GM12878 (cell line): Measurements from ENCODE around the gene SRPRB. TPM values are rescaled to one million over a fixed set of nuclear protein-coding genes. Genes with fewer than 3 reads are reported as not detected.

Experiments used
- ATAC-seq: fragments of 200-7000 bp; cut with Tn5 transposase; 3 replicates; pipeline ENCODE4 v1.9.1; 2020; ENCODE audit warnings: mild to moderate bottlenecking, moderate library complexity
- BruUV-seq: library from RNA; stranded (reverse); fragments of 400-500 nt; replicated peaks from 2 replicates; lab custom pipeline; 2021; lab: Mats Ljungman, UMichigan
- CTCF ChIA-PET: fragments of 300-600 bp; sonication (Branson Sonifier 250); formaldehyde crosslinking; extraction: SDS; loops from one replicate; lab custom pipeline; 2021; ENCODE audit warnings: inconsistent platforms; lab: Yijun Ruan, JAX
- POLR2A ChIA-PET: fragments of 350-600 bp; formaldehyde crosslinking; extraction: SDS; loops from one replicate; lab custom pipeline; 2021; ENCODE audit warnings: inconsistent platforms; lab: Charles Lee
- RAD21 ChIA-PET: fragments of 300-600 bp; sonication (Branson Sonifier 250); formaldehyde crosslinking; loops from one replicate; lab custom pipeline; 2023; ENCODE audit warnings: antibody characterized with exemption; ENCODE audit not compliant: unreplicated experiment; lab: Charles Lee
- SMC1A ChIA-PET: fragments of 300-600 bp; sonication (Branson Sonifier 250); formaldehyde crosslinking; loops from one replicate; lab custom pipeline; 2023; ENCODE audit not compliant: unreplicated experiment, uncharacterized antibody; lab: Charles Lee
- DNase-seq: peaks from one replicate; pipeline ENCODE4 v3.0.0-alpha.2; 2011; ENCODE audit warnings: low read depth, low spot score
- FAIRE-seq: peaks from 3 replicates; lab custom pipeline; 2011; peaks lifted over from hg19 to GRCh38; lab: Jason Lieb, UNC
- H2AFZ ChIP-seq: 2 replicates; pipeline ENCODE4 v1.6.0; 2011; ENCODE audit warnings: low read depth, low read length, control low read depth; ENCODE audit not compliant: control insufficient read depth
- H3K27ac ChIP-seq: 2 replicates; pipeline ENCODE4 v1.5.1; 2011; ENCODE audit warnings: control low read depth; ENCODE audit not compliant: control insufficient read depth, insufficient read depth
- H3K27me3 ChIP-seq, 2 experiments: replicated peaks in 1 of 2; 2 replicates each; pipeline versions ENCODE4 v1.6.0 to v1.6.1; 2011; ENCODE audit warnings: low read length in 1 of 2; ENCODE audit not compliant: control insufficient read depth in 2 of 2, insufficient read depth in 2 of 2
- H3K36me3 ChIP-seq, 2 experiments: 2 replicates each; pipeline ENCODE4 v1.5.1; 2011; ENCODE audit warnings: low read length in 1 of 2; ENCODE audit not compliant: control insufficient read depth in 2 of 2, insufficient read depth in 2 of 2
- H3K4me1 ChIP-seq: 2 replicates; pipeline ENCODE4 v1.6.1; 2011; ENCODE audit warnings: mild to moderate bottlenecking, low read length, moderate library complexity, mixed read lengths; ENCODE audit not compliant: control insufficient read depth, insufficient read depth
- H3K4me2 ChIP-seq: 2 replicates; pipeline ENCODE4 v1.6.0; 2011; ENCODE audit warnings: control low read depth; ENCODE audit not compliant: control insufficient read depth, insufficient read depth
- H3K4me3 ChIP-seq: fragments of 200-600 bp; sonication (generic); 2 replicates; pipeline ENCODE4 v1.5.1; 2016
- H3K79me2 ChIP-seq: 2 replicates; pipeline ENCODE4 v1.6.0; 2011; ENCODE audit warnings: low read length; ENCODE audit not compliant: control insufficient read depth, insufficient read depth
- H3K9ac ChIP-seq: 2 replicates; pipeline ENCODE4 v1.8.0; 2011; ENCODE audit warnings: low read length, control low read depth, mixed read lengths; ENCODE audit not compliant: control insufficient read depth, insufficient read depth
- H3K9me3 ChIP-seq: replicated peaks from 3 replicates; pipeline ENCODE4 v1.5.1; 2011; ENCODE audit warnings: mild to moderate bottlenecking, low read length; ENCODE audit not compliant: control insufficient read depth, insufficient read depth
- H4K20me1 ChIP-seq: 2 replicates; pipeline ENCODE4 v1.6.0; 2011; ENCODE audit not compliant: control insufficient read depth, insufficient read depth
- EP300 ChIP-seq, 2 experiments: fragments of 150-350 bp in 1 of 2; IDR thresholded peaks; 2 replicates each; pipeline ENCODE4 v1.6.1; 2011 to 2012; ENCODE audit warnings: low read depth in 2 of 2, low read length in 2 of 2, borderline replicate concordance in 1 of 2, improper control_type of control experiment in 1 of 2, inconsistent platforms in 1 of 2; ENCODE audit not compliant: control insufficient read depth in 1 of 2
- HDAC6 ChIP-seq: fragments of 200-600 bp; sonication (generic); IDR thresholded peaks from one replicate; pipeline ENCODE4 v1.8.0; 2017; ENCODE audit warnings: antibody characterized with exemption; ENCODE audit not compliant: unreplicated experiment
- IKZF1 ChIP-seq: fragments of 450-650 bp; conservative IDR thresholded peaks from 2 replicates; pipeline ENCODE4 v1.6.1; 2017; ENCODE audit warnings: antibody characterized with exemption, mild to moderate bottlenecking
- MYC ChIP-seq: IDR thresholded peaks from 2 replicates; pipeline ENCODE4 v1.6.1; 2011; ENCODE audit warnings: mild to moderate bottlenecking, low read length, moderate library complexity, inconsistent platforms; ENCODE audit not compliant: insufficient read depth, insufficient replicate concordance, insufficient read length, severe bottlenecking
- POLR2AphosphoS5 ChIP-seq: IDR thresholded peaks from 2 replicates; pipeline ENCODE4 v1.6.1; 2011; ENCODE audit warnings: mild to moderate bottlenecking, low read length, inconsistent platforms
- RAD21 ChIP-seq: IDR thresholded peaks from 2 replicates; pipeline ENCODE4 v1.6.1; 2011; ENCODE audit warnings: mild to moderate bottlenecking, low read depth, low read length, moderate library complexity; ENCODE audit not compliant: insufficient read depth
- WGBS: methylation state at CpG from one replicate; pipeline ENCODE4 v1.1.6; 2016; ENCODE audit warnings: low lambda C conversion rate; ENCODE audit not compliant: insufficient replicate concordance, insufficient coverage; ENCODE audit errors: missing lambda C conversion rate; 5-methylcytosine and 5-hydroxymethylcytosine counted together
- in situ Hi-C: fragments of 300-500 bp; cut with MboI; formaldehyde crosslinking; loops from 9 replicates; pipeline ENCODE4 v1.14.3; 2018; ENCODE audit warnings: mixed read lengths
- intact Hi-C: fragments of 100-400 bp; cut with micrococcal nuclease; formaldehyde crosslinking; loops from one replicate; pipeline ENCODE4 v1.14.2; 2022; ENCODE audit not compliant: unreplicated experiment
- polyA plus RNA-seq, 11 experiments: library from polyadenylated mRNA; depleted of rRNA in 4 of 11; unstranded in 6 of 11; stranded (reverse) in 5 of 11; fragments of >200 nt; fragmentation: Nextera tagmentation in 4 of 11; fragmentation: Illumina TruSeq in 1 of 11; extraction: Ambion mirVana in 4 of 11; extraction: Trizol in 1 of 11; gene quantifications; 1 replicate in 1 of 11; 2 replicates in 10 of 11; pipeline versions ENCODE4 v1.2.1 to v1.2.3, GENCODE V29; 2011 to 2016; ENCODE audit warnings: inconsistent platforms in 2 of 11, missing spikeins in 2 of 11, low read depth in 1 of 11
- total RNA-seq, 4 experiments: library from RNA; depleted of rRNA in 3 of 4; stranded (reverse); fragments of >200 nt in 3 of 4; fragmentation: Illumina TruSeq in 1 of 4; extraction: Trizol in 1 of 4; gene quantifications; 2 replicates each; pipeline versions ENCODE4 v1.2.1 to v1.2.3, GENCODE V29; 2013 to 2021
- TF ChIP-seq, protein P1 (sequence below): fragments of 450-650 bp; IDR thresholded peaks from 2 replicates; pipeline ENCODE4 v1.6.1; 2016; ENCODE audit warnings: mild to moderate bottlenecking, moderate library complexity, borderline replicate concordance

The SRPRB gene
- total and polyA plus RNA-seq, 10 of the 15 experiments (the other 5 are each of a cell fraction or from before 2014, with no cell fraction given) = 30.6 to 107 (median 46.6) TPM

- ChIA-PET POLR2A (no interaction called here), CTCF (no interaction called here), RAD21 (no interaction called here), SMC1A (no interaction called here)
- DNase-seq = no peak
- Histone ChIP-seq H3K9me3 (no peaks in the 10 kb centered on the region), H3K4me1 (peaks cover 13% of the 10 kb centered on the region), H2AFZ (no peak overlapping the region), H3K4me2 (no peak overlapping the region), H3K27me3 (no peaks in the 10 kb centered on the region; a peak in 2 of 4 replicates), H3K27ac (no peak overlapping the region), H3K36me3 (no peaks in the 10 kb centered on the region), H3K79me2 (no peaks in the 10 kb centered on the region), H4K20me1 (no peaks in the 10 kb centered on the region), H3K9ac (no peak overlapping the region), H3K4me3 (no peak overlapping the region)
- 63% methylated on average over 5 of the region's 5 CpGs for WGBS
- BruUV-seq = no TSS peak
- TF ChIP-seq MYC (no peak), EP300 (IDR thresholded peaks at IDR 0.05; ENCODE audit: borderline replicate concordance in 1 of 2, control insufficient read depth in 1 of 2, low read depth in 2 of 2, low read length in 2 of 2) (no peak), HDAC6 (no peak), POLR2AphosphoS5 (no peak), IKZF1 (no peak), RAD21 (no peak)
- TF ChIP-seq, protein P1, sequence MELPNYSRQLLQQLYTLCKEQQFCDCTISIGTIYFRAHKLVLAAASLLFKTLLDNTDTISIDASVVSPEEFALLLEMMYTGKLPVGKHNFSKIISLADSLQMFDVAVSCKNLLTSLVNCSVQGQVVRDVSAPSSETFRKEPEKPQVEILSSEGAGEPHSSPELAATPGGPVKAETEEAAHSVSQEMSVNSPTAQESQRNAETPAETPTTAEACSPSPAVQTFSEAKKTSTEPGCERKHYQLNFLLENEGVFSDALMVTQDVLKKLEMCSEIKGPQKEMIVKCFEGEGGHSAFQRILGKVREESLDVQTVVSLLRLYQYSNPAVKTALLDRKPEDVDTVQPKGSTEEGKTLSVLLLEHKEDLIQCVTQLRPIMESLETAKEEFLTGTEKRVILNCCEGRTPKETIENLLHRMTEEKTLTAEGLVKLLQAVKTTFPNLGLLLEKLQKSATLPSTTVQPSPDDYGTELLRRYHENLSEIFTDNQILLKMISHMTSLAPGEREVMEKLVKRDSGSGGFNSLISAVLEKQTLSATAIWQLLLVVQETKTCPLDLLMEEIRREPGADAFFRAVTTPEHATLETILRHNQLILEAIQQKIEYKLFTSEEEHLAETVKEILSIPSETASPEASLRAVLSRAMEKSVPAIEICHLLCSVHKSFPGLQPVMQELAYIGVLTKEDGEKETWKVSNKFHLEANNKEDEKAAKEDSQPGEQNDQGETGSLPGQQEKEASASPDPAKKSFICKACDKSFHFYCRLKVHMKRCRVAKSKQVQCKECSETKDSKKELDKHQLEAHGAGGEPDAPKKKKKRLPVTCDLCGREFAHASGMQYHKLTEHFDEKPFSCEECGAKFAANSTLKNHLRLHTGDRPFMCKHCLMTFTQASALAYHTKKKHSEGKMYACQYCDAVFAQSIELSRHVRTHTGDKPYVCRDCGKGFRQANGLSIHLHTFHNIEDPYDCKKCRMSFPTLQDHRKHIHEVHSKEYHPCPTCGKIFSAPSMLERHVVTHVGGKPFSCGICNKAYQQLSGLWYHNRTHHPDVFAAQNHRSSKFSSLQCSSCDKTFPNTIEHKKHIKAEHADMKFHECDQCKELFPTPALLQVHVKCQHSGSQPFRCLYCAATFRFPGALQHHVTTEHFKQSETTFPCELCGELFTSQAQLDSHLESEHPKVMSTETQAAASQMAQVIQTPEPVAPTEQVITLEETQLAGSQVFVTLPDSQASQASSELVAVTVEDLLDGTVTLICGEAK = no peak
- no peak for ATAC-seq
- FAIRE-seq = no peak
- in situ Hi-C loops = no loop called here
- intact Hi-C loops = no loop called here
Measured at GRCh38 chr3:133860519-133860918, 54.9 kb downstream of the SRPRB start.
